Tibial artery (tissue), 4 donors: ENCODE measurements around the gene HS3ST3A1.

ENCODE experiments used
- DNase-seq, 2 donors: peaks; one replicate each; pipeline ENCODE4 v3.0.0-alpha.2; 2019
- H3K27ac ChIP-seq, 2 donors: fragments of 200-600 bp; sonication (generic) in 1 of 2; 1 replicate in 1 of 2; 2 replicates in 1 of 2; pipeline ENCODE4 v1.5.1; 2018 to 2019; ENCODE audit warnings: mild to moderate bottlenecking in 1 of 2
- H3K27me3 ChIP-seq, 2 donors: fragments of 200-600 bp; sonication (generic) in 1 of 2; one replicate each; pipeline versions ENCODE4 v1.5.1 to v1.6.0; 2016 to 2019
- H3K36me3 ChIP-seq, 3 donors: fragments of 200-600 bp; sonication (generic) in 2 of 3; one replicate each; pipeline ENCODE4 v1.5.1; 2016 to 2019; ENCODE audit warnings: mild to moderate bottlenecking in 2 of 3
- H3K4me1 ChIP-seq, 4 donors: fragments of 200-600 bp; sonication (generic) in 2 of 4; 1 replicate in 3 of 4; 2 replicates in 1 of 4; pipeline ENCODE4 v1.5.1; 2016 to 2019
- H3K4me3 ChIP-seq, 2 donors: fragments of 200-600 bp; sonication (generic) in 1 of 2; 1 replicate in 1 of 2; 2 replicates in 1 of 2; pipeline ENCODE4 v1.5.1; 2018 to 2019; ENCODE audit warnings: mild to moderate bottlenecking in 2 of 2
- H3K9me3 ChIP-seq, 3 donors: fragments of 200-600 bp; sonication (generic) in 1 of 3; one replicate each; pipeline ENCODE4 v1.5.1; 2016 to 2019
- CTCF ChIP-seq, 2 experiments: fragments of 200-600 bp in 1 of 2; fragments of 450-650 bp in 1 of 2; IDR thresholded peaks; one replicate each; pipeline ENCODE4 v1.5.1; 2017 to 2019; ENCODE audit warnings: antibody characterized with exemption in 2 of 2, mild to moderate bottlenecking in 1 of 2, moderate library complexity in 1 of 2
- intact Hi-C: fragments of 100-400 bp; cut with DNase I; formaldehyde crosslinking; loops from one replicate; pipeline ENCODE4 v1.15.0; 2023; ENCODE audit warnings: low total_unique reads

Gene HS3ST3A1

GRCh38 chr17:13540546-13540945 is 61.2 kb downstream of the HS3ST3A1 start:
- H3K27me3 ChIP-seq, result no peaks in the 10 kb centered on the region
- intact Hi-C loops, result no loop called here
- no peaks in the 10 kb centered on the region for H3K9me3 ChIP-seq
- no peak overlapping the region for H3K27ac ChIP-seq
- H3K4me3 ChIP-seq, result no peak overlapping the region
- no peaks in the 10 kb centered on the region for H3K36me3 ChIP-seq
- no peaks in the 10 kb centered on the region for H3K4me1 ChIP-seq
- no peak for TF ChIP-seq CTCF (IDR thresholded peaks at IDR 0.05)
- no peak for DNase-seq

- DNase-seq, result no peak
- Histone ChIP-seq H3K27ac (no peak overlapping the region), H3K9me3 (no peaks in the 10 kb centered on the region), H3K27me3 (no peaks in the 10 kb centered on the region), H3K4me1 (no peaks in the 10 kb centered on the region), H3K4me3 (no peak overlapping the region), H3K36me3 (no peaks in the 10 kb centered on the region)
- intact Hi-C loops, result no loop called here
- no peak for TF ChIP-seq CTCF (IDR thresholded peaks at IDR 0.05)
Measured at GRCh38 chr17:13539421-13539820, 62.3 kb downstream of the HS3ST3A1 start.

GRCh38 chr17:13538841-13539411 is 62.8 kb downstream of the HS3ST3A1 start:
- no peak overlapping the region for H3K27ac ChIP-seq
- no peak overlapping the region for H3K4me3 ChIP-seq
- peaks cover 0 to 3% (median 0%) of the 10 kb centered on the region in 3 donors for H3K9me3 ChIP-seq
- TF ChIP-seq CTCF (IDR thresholded peaks at IDR 0.05), result no peak
- intact Hi-C loops, result no loop called here
- no peaks in the 10 kb centered on the region for H3K27me3 ChIP-seq
- H3K36me3 ChIP-seq, result no peaks in the 10 kb centered on the region
- H3K4me1 ChIP-seq, result no peaks in the 10 kb centered on the region
- no peak for DNase-seq

GRCh38 chr17:13537871-13538643 is 63.7 kb downstream of the HS3ST3A1 start:
- DNase-seq, result no peak
- no peaks in the 10 kb centered on the region for H3K27me3 ChIP-seq
- no peaks in the 10 kb centered on the region for H3K4me1 ChIP-seq
- intact Hi-C loops, result no loop called here
- H3K36me3 ChIP-seq, result no peaks in the 10 kb centered on the region
- peaks cover 0 to 5% (median 0%) of the 10 kb centered on the region in 3 donors for H3K9me3 ChIP-seq
- no peak overlapping the region for H3K4me3 ChIP-seq
- no peak for TF ChIP-seq CTCF (IDR thresholded peaks at IDR 0.05)
- H3K27ac ChIP-seq, result no peak overlapping the region

- H3K4me3 ChIP-seq, result no peak overlapping the region
- H3K27ac ChIP-seq, result no peak overlapping the region
- intact Hi-C loops, result no loop called here
- no peaks in the 10 kb centered on the region for H3K27me3 ChIP-seq
- no peaks in the 10 kb centered on the region for H3K36me3 ChIP-seq
- TF ChIP-seq CTCF (IDR thresholded peaks at IDR 0.05), result no peak
- no peaks in the 10 kb centered on the region for H3K4me1 ChIP-seq
- H3K9me3 ChIP-seq, result peaks cover 0 to 5% (median 0%) of the 10 kb centered on the region in 3 donors
- no peak for DNase-seq
Measured at GRCh38 chr17:13537167-13537731, 64.5 kb downstream of the HS3ST3A1 start.
